HL-60 (cell line): ENCODE data around the gene GPR155.

Source experiments
- DNase-seq, 2 experiments: peaks; one replicate each; pipeline ENCODE4 v3.0.0-alpha.2; 2010 to 2020; ENCODE audit warnings: low read depth in 1 of 2, low spot score in 1 of 2
- H3K27ac ChIP-seq: fragments of 250-450 bp; sonication (Bioruptor Pico); replicated peaks from 2 replicates; pipeline ENCODE4 v1.5.1; 2020; ENCODE audit warnings: mild to moderate bottlenecking, moderate library complexity
- H3K27me3 ChIP-seq: fragments of 250-450 bp; sonication (Bioruptor Pico); 2 replicates; pipeline ENCODE4 v1.5.1; 2021; ENCODE audit warnings: mild to moderate bottlenecking, moderate library complexity; ENCODE audit not compliant: insufficient read depth, poor library complexity, severe bottlenecking
- H3K4me3 ChIP-seq: replicated peaks from 2 replicates; pipeline ENCODE4 v1.5.1; 2011; ENCODE audit warnings: mild to moderate bottlenecking, control low read depth, low read length; ENCODE audit not compliant: insufficient read depth
- GABPA ChIP-seq: IDR thresholded peaks from 2 replicates; pipeline ENCODE4 v1.6.1; 2012; ENCODE audit warnings: low read depth
- POLR2AphosphoS5 ChIP-seq: IDR thresholded peaks from 2 replicates; pipeline ENCODE4 v1.6.1; 2012; ENCODE audit warnings: low read depth
- SPI1 ChIP-seq: IDR thresholded peaks from 2 replicates; pipeline ENCODE4 v1.6.1; 2012; ENCODE audit warnings: low read depth, mild to moderate bottlenecking, borderline replicate concordance
- TF ChIP-seq, protein P1 (sequence below): IDR thresholded peaks from 2 replicates; pipeline ENCODE4 v1.6.1; 2012; ENCODE audit warnings: low read depth; ENCODE audit not compliant: insufficient replicate concordance
- TF ChIP-seq, protein P2 (sequence below): IDR thresholded peaks from one replicate; pipeline ENCODE4 v1.5.1; 2011; ENCODE audit warnings: low read length, control low read depth, inconsistent platforms; ENCODE audit not compliant: insufficient read depth

The GPR155 gene

DNA sequence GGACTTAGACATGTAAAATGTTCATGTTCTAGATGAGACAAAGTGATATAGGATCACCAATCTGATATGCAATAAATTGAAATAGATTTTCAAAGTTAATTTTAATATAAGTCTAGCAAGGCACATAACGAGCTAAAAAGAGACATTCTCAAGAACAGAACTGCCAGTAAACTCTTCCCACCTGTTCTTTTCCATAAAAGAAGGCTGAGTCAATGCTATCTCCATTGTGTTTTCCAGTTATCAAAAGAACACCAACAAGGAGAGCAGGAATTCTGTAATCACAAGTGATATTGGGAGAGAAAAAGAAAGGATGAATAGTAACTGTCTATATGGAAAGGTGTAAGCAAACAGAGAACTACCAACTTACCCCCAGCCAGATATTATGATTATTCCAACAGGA, 25.6 kb downstream of the GPR155 start:
- Histone ChIP-seq H3K4me3 (no peak overlapping the region), H3K27ac (no peak overlapping the region), H3K27me3 (no peaks in the 10 kb centered on the region)
- DNase-seq: no peak
- TF ChIP-seq, protein P1, sequence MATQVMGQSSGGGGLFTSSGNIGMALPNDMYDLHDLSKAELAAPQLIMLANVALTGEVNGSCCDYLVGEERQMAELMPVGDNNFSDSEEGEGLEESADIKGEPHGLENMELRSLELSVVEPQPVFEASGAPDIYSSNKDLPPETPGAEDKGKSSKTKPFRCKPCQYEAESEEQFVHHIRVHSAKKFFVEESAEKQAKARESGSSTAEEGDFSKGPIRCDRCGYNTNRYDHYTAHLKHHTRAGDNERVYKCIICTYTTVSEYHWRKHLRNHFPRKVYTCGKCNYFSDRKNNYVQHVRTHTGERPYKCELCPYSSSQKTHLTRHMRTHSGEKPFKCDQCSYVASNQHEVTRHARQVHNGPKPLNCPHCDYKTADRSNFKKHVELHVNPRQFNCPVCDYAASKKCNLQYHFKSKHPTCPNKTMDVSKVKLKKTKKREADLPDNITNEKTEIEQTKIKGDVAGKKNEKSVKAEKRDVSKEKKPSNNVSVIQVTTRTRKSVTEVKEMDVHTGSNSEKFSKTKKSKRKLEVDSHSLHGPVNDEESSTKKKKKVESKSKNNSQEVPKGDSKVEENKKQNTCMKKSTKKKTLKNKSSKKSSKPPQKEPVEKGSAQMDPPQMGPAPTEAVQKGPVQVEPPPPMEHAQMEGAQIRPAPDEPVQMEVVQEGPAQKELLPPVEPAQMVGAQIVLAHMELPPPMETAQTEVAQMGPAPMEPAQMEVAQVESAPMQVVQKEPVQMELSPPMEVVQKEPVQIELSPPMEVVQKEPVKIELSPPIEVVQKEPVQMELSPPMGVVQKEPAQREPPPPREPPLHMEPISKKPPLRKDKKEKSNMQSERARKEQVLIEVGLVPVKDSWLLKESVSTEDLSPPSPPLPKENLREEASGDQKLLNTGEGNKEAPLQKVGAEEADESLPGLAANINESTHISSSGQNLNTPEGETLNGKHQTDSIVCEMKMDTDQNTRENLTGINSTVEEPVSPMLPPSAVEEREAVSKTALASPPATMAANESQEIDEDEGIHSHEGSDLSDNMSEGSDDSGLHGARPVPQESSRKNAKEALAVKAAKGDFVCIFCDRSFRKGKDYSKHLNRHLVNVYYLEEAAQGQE: no peak
- TF ChIP-seq POLR2AphosphoS5: no peak
- TF ChIP-seq GABPA: no peak
- TF ChIP-seq, protein P2, sequence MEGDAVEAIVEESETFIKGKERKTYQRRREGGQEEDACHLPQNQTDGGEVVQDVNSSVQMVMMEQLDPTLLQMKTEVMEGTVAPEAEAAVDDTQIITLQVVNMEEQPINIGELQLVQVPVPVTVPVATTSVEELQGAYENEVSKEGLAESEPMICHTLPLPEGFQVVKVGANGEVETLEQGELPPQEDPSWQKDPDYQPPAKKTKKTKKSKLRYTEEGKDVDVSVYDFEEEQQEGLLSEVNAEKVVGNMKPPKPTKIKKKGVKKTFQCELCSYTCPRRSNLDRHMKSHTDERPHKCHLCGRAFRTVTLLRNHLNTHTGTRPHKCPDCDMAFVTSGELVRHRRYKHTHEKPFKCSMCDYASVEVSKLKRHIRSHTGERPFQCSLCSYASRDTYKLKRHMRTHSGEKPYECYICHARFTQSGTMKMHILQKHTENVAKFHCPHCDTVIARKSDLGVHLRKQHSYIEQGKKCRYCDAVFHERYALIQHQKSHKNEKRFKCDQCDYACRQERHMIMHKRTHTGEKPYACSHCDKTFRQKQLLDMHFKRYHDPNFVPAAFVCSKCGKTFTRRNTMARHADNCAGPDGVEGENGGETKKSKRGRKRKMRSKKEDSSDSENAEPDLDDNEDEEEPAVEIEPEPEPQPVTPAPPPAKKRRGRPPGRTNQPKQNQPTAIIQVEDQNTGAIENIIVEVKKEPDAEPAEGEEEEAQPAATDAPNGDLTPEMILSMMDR: no peak
- TF ChIP-seq SPI1: no peak

DNA sequence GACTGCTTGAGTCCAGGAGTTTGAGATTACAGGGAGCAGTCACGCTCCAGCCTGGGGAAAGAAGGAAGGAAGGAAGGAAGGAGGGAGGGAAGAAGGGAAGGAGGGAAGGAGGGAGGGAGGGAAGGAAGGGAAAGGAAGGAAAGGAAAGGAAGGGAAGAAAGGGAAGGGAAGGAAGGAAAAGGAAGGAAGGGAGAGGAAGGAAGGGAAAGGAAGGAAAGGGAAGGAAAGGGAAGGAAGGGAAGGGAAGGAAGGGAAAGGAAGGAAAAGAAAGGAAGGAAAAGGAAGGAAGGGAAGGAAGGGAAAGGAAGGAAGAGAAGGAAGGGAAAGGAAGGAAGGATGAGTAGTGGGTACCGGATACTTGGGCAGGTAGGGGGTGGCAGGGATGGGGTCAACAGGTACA, 32.3 kb downstream of the GPR155 start:
- Histone ChIP-seq H3K27me3 (no peaks in the 10 kb centered on the region), H3K4me3 (no peak overlapping the region), H3K27ac (no peak overlapping the region)
- DNase-seq: no peak
- no peak for TF ChIP-seq SPI1
- TF ChIP-seq, protein P2: no peak
- no peak for TF ChIP-seq GABPA
- TF ChIP-seq, protein P1: no peak
- no peak for TF ChIP-seq POLR2AphosphoS5

DNA sequence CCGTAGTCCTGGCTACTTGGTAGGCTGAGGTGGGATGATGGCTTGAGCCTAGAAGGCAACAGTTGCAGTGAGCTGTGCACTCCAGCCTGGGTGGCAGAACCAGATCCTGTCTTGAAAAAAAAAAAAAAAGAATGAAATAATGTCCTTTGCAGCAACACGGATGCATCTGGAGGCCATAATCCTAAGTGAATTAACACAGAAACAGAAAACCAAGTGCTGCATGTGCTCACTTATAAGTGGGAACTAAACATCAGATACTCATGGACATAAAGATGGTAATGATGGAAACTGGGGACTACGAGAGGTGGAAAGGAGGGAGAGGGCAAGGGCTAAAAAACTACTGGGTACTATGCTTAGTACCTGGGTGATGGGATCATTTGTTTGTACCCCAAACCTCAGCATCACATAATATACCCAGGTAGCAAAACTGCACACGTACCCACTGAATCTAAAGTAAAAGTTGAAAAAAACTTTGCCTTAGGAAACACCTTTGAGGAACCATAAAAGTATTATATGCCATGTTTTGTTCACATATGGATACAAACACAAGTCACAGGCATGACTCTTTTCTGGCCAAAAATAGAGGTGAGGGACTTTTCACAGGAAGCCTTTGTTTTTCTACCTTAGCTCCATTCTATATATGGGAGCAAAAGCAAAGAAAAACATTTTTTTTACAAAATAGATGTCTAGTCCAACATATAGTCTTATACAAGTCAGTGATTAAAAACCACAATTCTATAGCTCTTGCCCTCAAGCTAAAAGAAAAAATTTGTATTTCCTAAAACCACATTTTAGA, 36.6 kb downstream of the GPR155 start:
- Histone ChIP-seq H3K27ac (no peak overlapping the region), H3K4me3 (no peak overlapping the region), H3K27me3 (no peaks in the 10 kb centered on the region)
- TF ChIP-seq SPI1: no peak
- no peak for TF ChIP-seq GABPA
- no peak for TF ChIP-seq POLR2AphosphoS5
- TF ChIP-seq, protein P1: no peak
- TF ChIP-seq, protein P2: no peak
- DNase-seq: no peak
